GM21576 (cell line): ENCODE measurements around the gene AIMP1.
A peak's percentile ranks its signal among the peaks of the same experiment; 100 is the strongest.

Source experiments
- ATAC-seq: cut with Tn5 transposase; IDR thresholded peaks from one replicate; pipeline ENCODE4 v1.9.1; 2021; ENCODE audit warnings: mild to moderate bottlenecking, moderate library complexity; ENCODE audit not compliant: unreplicated experiment

AIMP1 gene

GRCh38 chr4:106315968-106316772 lies at the start of gene AIMP1, which contains the start of gene TBCK:
TSS of gene AIMP1 (plus strand) at chr4:106316550. CDS start at chr4:106325010, 8,460 bp downstream.
TSS of gene TBCK (minus strand) at chr4:106316209. CDS start at chr4:106308960, 7,249 bp downstream.
- peak; percentile 83 for ATAC-seq

- ATAC-seq = no peak
Observed at GRCh38 chr4:106268786-106269185, 47.6 kb upstream of the AIMP1 start.

GRCh38 chr4:106269711-106270110 lies 46.6 kb upstream of the AIMP1 start:
- no peak for ATAC-seq

- ATAC-seq = no peak
Observed at GRCh38 chr4:106270736-106271135, 45.6 kb upstream of the AIMP1 start.

- ATAC-seq = no peak
Observed at GRCh38 chr4:106273831-106274230, 42.5 kb upstream of the AIMP1 start.

- no peak for ATAC-seq
Observed at GRCh38 chr4:106277140-106277675, 39.1 kb upstream of the AIMP1 start.

GRCh38 chr4:106284227-106284626 lies 32.1 kb upstream of the AIMP1 start:
- ATAC-seq = no peak

- no peak for ATAC-seq
Observed at GRCh38 chr4:106286611-106287010, 29.7 kb upstream of the AIMP1 start.

GRCh38 chr4:106287353-106287969 lies 28.9 kb upstream of the AIMP1 start:
- no peak for ATAC-seq

GRCh38 chr4:106289737-106290136 lies 26.6 kb upstream of the AIMP1 start:
- ATAC-seq = no peak

GRCh38 chr4:106291678-106292077 lies 24.7 kb upstream of the AIMP1 start:
- ATAC-seq = no peak

GRCh38 chr4:106294062-106294461 lies 22.3 kb upstream of the AIMP1 start:
- no peak for ATAC-seq

- no peak for ATAC-seq
Observed at GRCh38 chr4:106297245-106298035, 18.9 kb upstream of the AIMP1 start.

GRCh38 chr4:106299977-106300376 lies 16.4 kb upstream of the AIMP1 start:
- ATAC-seq = no peak

GRCh38 chr4:106301393-106302061 lies 14.8 kb upstream of the AIMP1 start:
- no peak for ATAC-seq

- no peak for ATAC-seq
Observed at GRCh38 chr4:106302062-106302438, 14.3 kb upstream of the AIMP1 start.

GRCh38 chr4:106303548-106304281 lies 12.6 kb upstream of the AIMP1 start:
- no peak for ATAC-seq

GRCh38 chr4:106304632-106305031 lies 11.7 kb upstream of the AIMP1 start:
- ATAC-seq = no peak

- no peak for ATAC-seq
Observed at GRCh38 chr4:106305435-106306055, 10.8 kb upstream of the AIMP1 start.

GRCh38 chr4:106306561-106306960 lies 9.8 kb upstream of the AIMP1 start:
- ATAC-seq = no peak
